ENCODE measurements around the gene MVB12A. TPM values are rescaled to one million over a fixed set of nuclear protein-coding genes. Genes with fewer than 3 reads are reported as not detected.

Gene MVB12A
- polyA plus RNA-seq, 4 donors, result 57.5 to 117 (median 78.1) TPM

DNA sequence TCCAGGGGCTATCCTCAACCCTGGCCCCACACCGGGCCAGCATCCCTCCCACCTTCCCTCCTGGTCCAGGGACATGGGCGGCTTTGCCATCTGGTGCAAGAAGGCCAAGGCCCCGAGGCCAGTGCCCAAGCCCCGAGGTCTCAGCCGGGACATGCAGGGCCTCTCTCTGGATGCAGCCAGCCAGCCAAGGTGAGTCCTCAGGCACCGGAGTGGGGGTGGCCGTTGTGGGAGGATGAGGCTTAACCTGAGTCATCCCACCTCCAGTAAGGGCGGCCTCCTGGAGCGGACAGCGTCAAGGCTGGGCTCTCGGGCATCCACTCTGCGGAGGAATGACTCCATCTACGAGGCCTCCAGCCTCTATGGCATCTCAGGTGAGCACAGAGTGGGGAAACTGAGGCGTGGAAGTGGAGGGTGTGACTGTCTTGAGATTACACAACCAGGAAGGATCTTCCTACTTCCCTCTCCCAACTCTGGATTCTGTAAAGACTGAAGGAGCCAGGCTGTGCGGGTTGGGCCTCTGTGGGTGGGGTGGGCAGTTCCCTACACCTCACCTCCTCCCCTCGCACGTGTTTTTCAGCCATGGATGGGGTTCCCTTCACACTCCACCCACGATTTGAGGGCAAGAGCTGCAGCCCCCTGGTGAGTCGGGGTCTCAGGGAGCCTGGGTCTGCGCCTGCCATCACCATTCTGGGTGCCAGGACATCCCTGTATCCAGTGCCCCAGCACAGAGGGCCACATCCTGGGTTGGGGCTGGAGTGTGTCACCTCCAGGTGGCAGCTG is 3.8 kb downstream of the MVB12A start:
- no peak for DNase-seq
- Histone ChIP-seq H3K27me3 (ENCODE audit: control insufficient read depth in 3 of 3, insufficient read depth in 3 of 3, low read length in 3 of 3) (no peaks in the 10 kb centered on the region), H3K4me3 (ENCODE audit: low read depth in 1 of 3, low read length in 3 of 3) (no peak overlapping the region), H3K27ac (ENCODE audit: low read depth in 1 of 3, low read length in 2 of 3) (no peak overlapping the region), H3K9me3 (ENCODE audit: control insufficient read depth in 2 of 2, insufficient read depth in 1 of 2, low read depth in 1 of 2, low read length in 1 of 2) (no peaks in the 10 kb centered on the region), H3K4me1 (ENCODE audit: control insufficient read depth in 3 of 3, insufficient read depth in 2 of 3, low read depth in 1 of 3, low read length in 2 of 3) (peaks cover 0 to 7% (median 5%) of the 10 kb centered on the region in 3 donors), H3K36me3 (ENCODE audit: control insufficient read depth in 3 of 3, insufficient read depth in 2 of 3, low read depth in 1 of 3, low read length in 3 of 3) (peaks cover 0 to 21% (median 3%) of the 10 kb centered on the region in 3 donors)
- no peak for FAIRE-seq
- 94 to 95% (median 95%) methylated on average over 20 of the region's 20 CpGs for WGBS, 3 donors

DNA sequence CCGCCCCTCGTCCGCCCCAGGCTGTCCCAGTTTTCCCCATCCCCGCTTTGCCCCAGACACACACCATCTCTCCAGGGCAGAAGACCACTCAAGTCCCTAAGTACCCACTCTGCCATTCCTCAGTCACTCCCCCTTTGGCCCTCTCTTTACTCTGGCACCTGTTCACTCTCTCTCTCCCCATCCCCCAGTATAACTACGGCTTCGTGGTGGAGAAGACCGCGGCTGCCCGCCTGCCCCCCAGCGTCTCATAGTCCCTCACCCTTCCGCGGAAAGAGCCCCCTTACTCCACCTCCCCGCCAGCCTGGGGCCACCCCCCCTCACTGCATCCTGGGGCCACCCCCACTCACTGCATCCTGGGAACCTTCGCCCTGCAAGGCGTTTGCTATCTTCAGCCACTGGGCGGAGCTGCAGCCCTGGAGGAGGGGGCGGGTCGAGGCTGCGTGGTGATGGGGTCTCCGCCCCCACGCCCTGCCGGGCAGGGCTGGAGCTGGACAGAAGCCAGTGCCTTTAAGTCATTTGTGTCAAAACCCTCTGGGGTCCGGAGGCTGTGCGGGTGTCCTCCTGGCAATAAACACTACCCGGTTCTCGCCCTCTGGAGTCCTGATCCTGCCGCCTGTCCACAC is 5.0 kb downstream of the MVB12A start:
- DNase-seq (peak in 1 of 2 donors; percentile 58), FAIRE-seq (no peak)
- Histone ChIP-seq H3K4me1 (ENCODE audit: control insufficient read depth in 3 of 3, insufficient read depth in 2 of 3, low read depth in 1 of 3, low read length in 2 of 3) (peaks cover 0 to 7% (median 2%) of the 10 kb centered on the region in 3 donors), H3K27ac (ENCODE audit: low read depth in 1 of 3, low read length in 2 of 3) (no peak overlapping the region), H3K4me3 (ENCODE audit: low read depth in 1 of 3, low read length in 3 of 3) (no peak overlapping the region), H3K27me3 (ENCODE audit: control insufficient read depth in 3 of 3, insufficient read depth in 3 of 3, low read length in 3 of 3) (no peaks in the 10 kb centered on the region), H3K36me3 (ENCODE audit: control insufficient read depth in 3 of 3, insufficient read depth in 2 of 3, low read depth in 1 of 3, low read length in 3 of 3) (peaks cover 0 to 21% (median 3%) of the 10 kb centered on the region in 3 donors), H3K9me3 (ENCODE audit: control insufficient read depth in 2 of 2, insufficient read depth in 1 of 2, low read depth in 1 of 2, low read length in 1 of 2) (no peaks in the 10 kb centered on the region)
- 26 to 34% (median 29%) methylated on average over 26 to 27 of the region's 27 CpGs for WGBS, 3 donors

DNA sequence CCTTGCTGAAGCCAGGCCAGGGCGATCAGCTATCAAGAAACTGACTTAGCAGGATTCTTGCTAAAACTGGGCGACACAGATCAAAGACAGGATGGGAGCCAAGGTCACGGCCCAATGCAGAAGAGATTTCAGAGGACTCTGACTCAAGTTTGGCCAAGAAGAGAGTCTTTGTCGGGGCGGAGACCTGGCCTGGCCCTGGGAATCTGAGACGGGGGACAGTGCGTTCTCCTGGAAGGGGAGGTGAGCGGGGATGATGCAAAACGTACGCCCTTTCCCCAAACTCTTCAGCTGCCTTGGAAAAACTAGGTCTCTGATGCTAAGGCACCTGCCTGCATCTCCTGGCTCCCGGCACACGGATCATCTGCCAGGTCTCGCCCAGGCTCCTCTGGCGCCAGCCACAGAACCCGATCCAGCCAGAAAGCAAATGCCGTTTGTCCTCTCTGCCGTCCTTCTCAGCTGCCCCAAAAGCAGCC is 9.8 kb downstream of the MVB12A start:
- Histone ChIP-seq H3K9me3 (ENCODE audit: control insufficient read depth in 2 of 2, insufficient read depth in 1 of 2, low read depth in 1 of 2, low read length in 1 of 2) (no peaks in the 10 kb centered on the region), H3K4me3 (ENCODE audit: low read depth in 1 of 3, low read length in 3 of 3) (no peak overlapping the region), H3K27ac (ENCODE audit: low read depth in 1 of 3, low read length in 2 of 3) (no peak overlapping the region), H3K27me3 (ENCODE audit: control insufficient read depth in 3 of 3, insufficient read depth in 3 of 3, low read length in 3 of 3) (no peaks in the 10 kb centered on the region), H3K4me1 (ENCODE audit: control insufficient read depth in 3 of 3, insufficient read depth in 2 of 3, low read depth in 1 of 3, low read length in 2 of 3) (peaks cover 0 to 5% (median 2%) of the 10 kb centered on the region in 3 donors), H3K36me3 (ENCODE audit: control insufficient read depth in 3 of 3, insufficient read depth in 2 of 3, low read depth in 1 of 3, low read length in 3 of 3) (no peaks in the 10 kb centered on the region)
- DNase-seq (no peak), FAIRE-seq (no peak)
- WGBS, 3 donors, result 53 to 74% (median 66%) methylated on average over 17 of the region's 17 CpGs

DNA sequence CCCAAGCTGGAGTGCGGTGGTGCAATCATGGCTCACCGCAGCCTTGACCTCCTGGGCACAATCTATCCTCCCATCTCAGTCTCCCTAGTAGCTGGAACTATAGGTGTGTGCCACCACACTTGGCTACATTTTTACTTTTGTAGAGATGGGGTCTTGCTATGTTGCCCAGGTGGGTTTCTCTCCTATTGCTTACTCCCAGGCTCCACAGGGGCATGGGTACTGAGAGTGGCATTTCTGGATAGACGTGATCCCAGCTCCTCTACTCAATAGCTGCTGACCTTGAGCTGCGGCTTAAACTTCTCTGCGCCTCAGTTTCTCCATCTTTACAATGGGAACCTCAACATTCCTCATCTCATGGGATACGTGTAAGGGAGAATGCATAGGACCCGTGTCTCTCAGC is 11.6 kb downstream of the MVB12A start:
- FAIRE-seq (no peak), DNase-seq (no peak)
- 87 to 90% (median 88%) methylated on average over 7 of the region's 7 CpGs for WGBS, 3 donors
- H3K4me1 ChIP-seq (ENCODE audit: control insufficient read depth in 3 of 3, insufficient read depth in 2 of 3, low read depth in 1 of 3, low read length in 2 of 3), result no peaks in the 10 kb centered on the region
- H3K4me3 ChIP-seq (ENCODE audit: low read depth in 1 of 3, low read length in 3 of 3), result no peak overlapping the region
- H3K36me3 ChIP-seq (ENCODE audit: control insufficient read depth in 3 of 3, insufficient read depth in 2 of 3, low read depth in 1 of 3, low read length in 3 of 3), result peaks cover 0 to 5% (median 0%) of the 10 kb centered on the region in 3 donors
- H3K9me3 ChIP-seq (ENCODE audit: control insufficient read depth in 2 of 2, insufficient read depth in 1 of 2, low read depth in 1 of 2, low read length in 1 of 2), result peaks cover 0 to 5% of the 10 kb centered on the region in 2 donors
- no peak overlapping the region for H3K27ac ChIP-seq (ENCODE audit: low read depth in 1 of 3, low read length in 2 of 3)
- no peaks in the 10 kb centered on the region for H3K27me3 ChIP-seq (ENCODE audit: control insufficient read depth in 3 of 3, insufficient read depth in 3 of 3, low read length in 3 of 3)

DNA sequence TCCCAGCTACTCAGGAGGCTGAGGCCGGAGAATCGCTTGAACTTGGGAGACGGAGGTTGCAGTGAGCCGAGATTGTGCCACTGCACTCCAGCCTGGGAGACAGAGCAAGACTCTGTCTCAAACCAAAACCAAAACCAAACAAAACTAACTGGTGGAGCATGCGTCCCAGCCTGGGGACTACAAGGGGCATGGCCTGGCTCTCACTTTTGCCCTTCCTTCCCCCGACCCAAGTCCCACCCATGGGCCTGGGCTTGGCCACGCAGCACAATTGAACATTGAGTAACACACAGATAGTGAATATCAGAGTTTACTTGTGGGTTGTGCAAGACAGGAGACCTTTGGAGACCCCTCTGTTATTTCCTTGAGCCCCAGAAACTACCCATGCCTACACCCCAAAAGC is 15.4 kb downstream of the MVB12A start:
- Histone ChIP-seq H3K27me3 (ENCODE audit: control insufficient read depth in 3 of 3, insufficient read depth in 3 of 3, low read length in 3 of 3) (no peaks in the 10 kb centered on the region), H3K4me3 (ENCODE audit: low read depth in 1 of 3, low read length in 3 of 3) (no peak overlapping the region), H3K9me3 (ENCODE audit: control insufficient read depth in 2 of 2, insufficient read depth in 1 of 2, low read depth in 1 of 2, low read length in 1 of 2) (peaks cover 0 to 6% of the 10 kb centered on the region in 2 donors), H3K36me3 (ENCODE audit: control insufficient read depth in 3 of 3, insufficient read depth in 2 of 3, low read depth in 1 of 3, low read length in 3 of 3) (peaks cover 0 to 6% (median 0%) of the 10 kb centered on the region in 3 donors), H3K4me1 (ENCODE audit: control insufficient read depth in 3 of 3, insufficient read depth in 2 of 3, low read depth in 1 of 3, low read length in 2 of 3) (no peaks in the 10 kb centered on the region), H3K27ac (ENCODE audit: low read depth in 1 of 3, low read length in 2 of 3) (no peak overlapping the region)
- FAIRE-seq (no peak), DNase-seq (no peak)
- 63 to 73% (median 67%) methylated on average over 7 of the region's 7 CpGs for WGBS, 3 donors

DNA sequence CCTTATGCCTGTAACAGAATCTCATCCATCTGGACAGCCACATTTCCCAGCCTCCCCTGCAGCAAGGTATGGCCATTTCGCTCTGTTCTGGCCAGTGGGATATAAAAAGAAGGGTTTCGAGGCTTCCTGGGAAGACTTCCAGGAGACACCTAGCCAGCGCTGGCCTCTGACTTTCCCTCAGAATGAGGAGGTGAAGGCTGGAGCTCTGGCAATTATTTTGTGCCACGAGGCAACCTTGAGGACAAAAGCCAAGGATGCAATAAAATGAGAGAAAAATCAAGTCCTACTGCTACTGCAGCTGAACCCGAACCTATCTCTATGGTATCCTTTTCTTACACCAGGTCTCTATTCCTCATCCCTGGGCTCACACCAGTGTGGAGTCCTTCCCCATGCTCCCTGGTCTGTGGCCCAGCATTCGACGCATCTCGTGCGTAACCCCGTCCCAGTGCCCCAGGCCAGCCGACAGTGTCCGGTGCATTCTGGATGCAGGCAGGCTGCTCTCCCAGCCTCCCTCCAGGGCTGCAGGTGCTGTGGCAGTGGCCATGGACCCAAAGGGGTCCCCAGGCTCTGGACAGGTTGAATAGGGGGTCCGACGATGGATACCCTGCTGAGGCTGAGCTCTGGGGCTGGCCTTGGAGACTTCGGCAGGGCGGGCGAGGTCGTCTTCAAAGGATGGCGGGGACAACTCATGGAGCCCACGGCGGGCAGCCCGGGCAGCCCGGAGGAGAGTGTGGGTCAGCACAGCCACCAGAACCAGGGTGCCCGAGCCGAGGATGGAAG is 16.4 kb downstream of the MVB12A start:
- Histone ChIP-seq H3K27me3 (ENCODE audit: control insufficient read depth in 3 of 3, insufficient read depth in 3 of 3, low read length in 3 of 3) (no peaks in the 10 kb centered on the region), H3K9me3 (ENCODE audit: control insufficient read depth in 2 of 2, insufficient read depth in 1 of 2, low read depth in 1 of 2, low read length in 1 of 2) (peaks cover 0 to 8% of the 10 kb centered on the region in 2 donors), H3K36me3 (ENCODE audit: control insufficient read depth in 3 of 3, insufficient read depth in 2 of 3, low read depth in 1 of 3, low read length in 3 of 3) (peaks cover 0 to 6% (median 0%) of the 10 kb centered on the region in 3 donors), H3K4me1 (ENCODE audit: control insufficient read depth in 3 of 3, insufficient read depth in 2 of 3, low read depth in 1 of 3, low read length in 2 of 3) (no peaks in the 10 kb centered on the region), H3K27ac (ENCODE audit: low read depth in 1 of 3, low read length in 2 of 3) (no peak overlapping the region), H3K4me3 (ENCODE audit: low read depth in 1 of 3, low read length in 3 of 3) (no peak overlapping the region)
- 93 to 96% (median 95%) methylated on average over 23 to 25 of the region's 25 CpGs for WGBS, 3 donors
- DNase-seq, result no peak
- FAIRE-seq, result no peak

DNA sequence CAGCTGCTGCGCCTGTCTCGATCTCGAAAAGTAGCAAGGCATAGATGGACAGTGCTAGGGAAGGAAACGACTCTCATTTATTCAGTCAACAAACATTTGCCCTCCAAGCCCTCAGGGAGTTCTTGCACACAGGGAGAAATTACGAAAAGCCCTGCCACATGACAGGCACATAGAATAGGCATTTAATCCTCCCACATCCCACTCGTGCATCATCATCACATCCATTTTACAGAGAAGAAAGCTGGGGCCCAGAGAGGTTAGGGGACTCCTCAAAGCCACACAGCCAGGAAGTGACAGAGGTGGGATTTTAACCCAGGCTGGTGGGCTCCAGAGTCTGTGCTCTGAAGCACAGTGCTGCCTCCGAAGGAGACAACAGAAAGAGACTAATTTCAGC is 17.0 kb downstream of the MVB12A start:
- no peaks in the 10 kb centered on the region for H3K4me1 ChIP-seq (ENCODE audit: control insufficient read depth in 3 of 3, insufficient read depth in 2 of 3, low read depth in 1 of 3, low read length in 2 of 3)
- no peak overlapping the region for H3K4me3 ChIP-seq (ENCODE audit: low read depth in 1 of 3, low read length in 3 of 3)
- no peak for FAIRE-seq
- H3K9me3 ChIP-seq (ENCODE audit: control insufficient read depth in 2 of 2, insufficient read depth in 1 of 2, low read depth in 1 of 2, low read length in 1 of 2), result peaks cover 0 to 10% of the 10 kb centered on the region in 2 donors
- H3K36me3 ChIP-seq (ENCODE audit: control insufficient read depth in 3 of 3, insufficient read depth in 2 of 3, low read depth in 1 of 3, low read length in 3 of 3), result peaks cover 0 to 6% (median 0%) of the 10 kb centered on the region in 3 donors
- H3K27ac ChIP-seq (ENCODE audit: low read depth in 1 of 3, low read length in 2 of 3), result no peak overlapping the region
- WGBS, 3 donors, result 79 to 85% (median 84%) methylated on average over 7 of the region's 7 CpGs
- DNase-seq, result no peak
- no peaks in the 10 kb centered on the region for H3K27me3 ChIP-seq (ENCODE audit: control insufficient read depth in 3 of 3, insufficient read depth in 3 of 3, low read length in 3 of 3)
